ENCODE data around the gene TOPAZ1.

The TOPAZ1 gene

GRCh38 chr3:44241706-44242105 is at the start of gene TOPAZ1:
TOPAZ1 (plus strand) TSS chr3:44241886; CDS start chr3:44242054, 168 bp downstream.
- Histone ChIP-seq H3K9me3 (ENCODE audit: control insufficient read depth, insufficient read depth, low read length) (no peaks in the 10 kb centered on the region), H3K36me3 (ENCODE audit: control insufficient read depth, insufficient read depth, low read length) (no peaks in the 10 kb centered on the region), H3K4me1 (ENCODE audit: control insufficient read depth, insufficient read depth, low read length) (no peaks in the 10 kb centered on the region), H3K27me3 (ENCODE audit: control insufficient read depth, insufficient read depth, low read length) (no peaks in the 10 kb centered on the region), H3K27ac (ENCODE audit: low read length) (no peak within 1 kb of the TSS), H3K4me3 (ENCODE audit: low read length) (no peak within 1 kb of the TSS)
- DNase-seq (ENCODE audit: low read depth, low spot score), result no peak
- no CpG with 5 or more reads among the region's 35 CpGs for WGBS (ENCODE audit: insufficient coverage, insufficient read length)

- no CpG with 5 or more reads among the region's 15 CpGs for WGBS (ENCODE audit: insufficient coverage, insufficient read length)
- Histone ChIP-seq H3K4me1 (ENCODE audit: control insufficient read depth, insufficient read depth, low read length) (no peaks in the 10 kb centered on the region), H3K27me3 (ENCODE audit: control insufficient read depth, insufficient read depth, low read length) (no peaks in the 10 kb centered on the region; the same call in 1 of the 2 replicates), H3K9me3 (ENCODE audit: control insufficient read depth, insufficient read depth, low read length) (no peaks in the 10 kb centered on the region), H3K4me3 (ENCODE audit: low read length) (no peak overlapping the region), H3K36me3 (ENCODE audit: control insufficient read depth, insufficient read depth, low read length) (no peaks in the 10 kb centered on the region), H3K27ac (ENCODE audit: low read length) (no peak overlapping the region)
- DNase-seq (ENCODE audit: low read depth, low spot score), result peak; percentile 70
Measured at GRCh38 chr3:44198284-44199269, 43.1 kb upstream of the TOPAZ1 start.

- H3K27ac ChIP-seq (ENCODE audit: low read length), result no peak overlapping the region
Measured at GRCh38 chr3:44206261-44206660, 35.4 kb upstream of the TOPAZ1 start.

GRCh38 chr3:44206862-44207652 is 34.6 kb upstream of the TOPAZ1 start:
- DNase-seq (ENCODE audit: low read depth, low spot score), result no peak
- Histone ChIP-seq H3K9me3 (ENCODE audit: control insufficient read depth, insufficient read depth, low read length) (no peaks in the 10 kb centered on the region), H3K4me3 (ENCODE audit: low read length) (no peak overlapping the region), H3K27ac (ENCODE audit: low read length) (no peak overlapping the region), H3K4me1 (ENCODE audit: control insufficient read depth, insufficient read depth, low read length) (no peaks in the 10 kb centered on the region), H3K36me3 (ENCODE audit: control insufficient read depth, insufficient read depth, low read length) (no peaks in the 10 kb centered on the region), H3K27me3 (ENCODE audit: control insufficient read depth, insufficient read depth, low read length) (no peaks in the 10 kb centered on the region)
- no CpG with 5 or more reads among the region's 11 CpGs for WGBS (ENCODE audit: insufficient coverage, insufficient read length)

More at GRCh38 chr3:44206261-44206660, 35.4 kb upstream of the TOPAZ1 start:
- no peaks in the 10 kb centered on the region for H3K27me3 ChIP-seq (ENCODE audit: control insufficient read depth, insufficient read depth, low read length)
- H3K4me1 ChIP-seq (ENCODE audit: control insufficient read depth, insufficient read depth, low read length), result no peaks in the 10 kb centered on the region
- H3K4me3 ChIP-seq (ENCODE audit: low read length), result no peak overlapping the region
- DNase-seq (ENCODE audit: low read depth, low spot score), result no peak
- H3K36me3 ChIP-seq (ENCODE audit: control insufficient read depth, insufficient read depth, low read length), result no peaks in the 10 kb centered on the region
- no peaks in the 10 kb centered on the region for H3K9me3 ChIP-seq (ENCODE audit: control insufficient read depth, insufficient read depth, low read length)
- no CpG with 5 or more reads among the region's 4 CpGs for WGBS (ENCODE audit: insufficient coverage, insufficient read length)

DNA sequence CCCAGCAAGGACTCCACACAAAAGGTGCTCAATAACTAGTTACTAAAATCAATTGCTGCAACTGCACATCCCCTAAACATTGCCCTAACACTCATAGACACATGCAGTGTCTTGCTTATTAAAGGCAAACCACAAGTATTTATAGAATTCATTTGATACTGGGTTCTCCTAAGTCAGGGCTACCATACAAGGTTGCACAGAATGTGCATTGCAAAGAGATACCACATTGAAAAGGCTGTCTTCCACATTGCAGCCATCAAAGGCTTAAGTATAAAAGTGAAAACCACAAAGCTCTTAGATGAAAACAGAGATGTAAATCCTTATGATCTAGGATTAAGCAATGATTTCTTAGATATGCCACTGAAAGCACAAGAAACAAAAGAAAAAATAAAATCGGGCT is 33.6 kb upstream of the TOPAZ1 start:
- Histone ChIP-seq H3K4me1 (ENCODE audit: control insufficient read depth, insufficient read depth, low read length) (no peaks in the 10 kb centered on the region), H3K36me3 (ENCODE audit: control insufficient read depth, insufficient read depth, low read length) (no peaks in the 10 kb centered on the region), H3K27me3 (ENCODE audit: control insufficient read depth, insufficient read depth, low read length) (no peaks in the 10 kb centered on the region), H3K27ac (ENCODE audit: low read length) (no peak overlapping the region), H3K9me3 (ENCODE audit: control insufficient read depth, insufficient read depth, low read length) (no peaks in the 10 kb centered on the region), H3K4me3 (ENCODE audit: low read length) (no peak overlapping the region)
- no CpG with 5 or more reads among the region's 1 CpG for WGBS (ENCODE audit: insufficient coverage, insufficient read length)
- no peak for DNase-seq (ENCODE audit: low read depth, low spot score)

GRCh38 chr3:44208568-44208967 is 33.1 kb upstream of the TOPAZ1 start:
- Histone ChIP-seq H3K9me3 (ENCODE audit: control insufficient read depth, insufficient read depth, low read length) (no peaks in the 10 kb centered on the region), H3K4me1 (ENCODE audit: control insufficient read depth, insufficient read depth, low read length) (no peaks in the 10 kb centered on the region), H3K27me3 (ENCODE audit: control insufficient read depth, insufficient read depth, low read length) (no peaks in the 10 kb centered on the region), H3K27ac (ENCODE audit: low read length) (no peak overlapping the region), H3K4me3 (ENCODE audit: low read length) (no peak overlapping the region), H3K36me3 (ENCODE audit: control insufficient read depth, insufficient read depth, low read length) (no peaks in the 10 kb centered on the region)
- DNase-seq (ENCODE audit: low read depth, low spot score), result no peak

DNA sequence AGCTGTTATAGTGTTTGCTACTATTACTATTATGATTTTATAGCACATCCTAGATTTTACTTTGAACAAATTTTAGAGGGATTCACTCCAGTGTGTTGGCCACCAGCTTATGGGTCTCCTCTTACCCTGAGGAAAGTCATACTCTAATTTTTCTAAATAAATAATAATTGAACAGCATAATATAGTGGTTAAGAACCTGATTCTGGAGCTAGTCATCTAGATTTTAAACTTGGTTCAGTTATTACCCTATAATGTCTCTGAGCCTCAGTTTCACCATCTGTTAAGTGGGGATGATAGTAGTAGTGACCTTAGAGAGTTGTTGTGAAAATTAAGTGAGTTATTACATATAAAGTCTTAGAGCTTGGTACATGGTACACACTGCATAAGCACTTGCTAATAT is 30.7 kb upstream of the TOPAZ1 start:
- no peak for DNase-seq (ENCODE audit: low read depth, low spot score)
- no peak overlapping the region for H3K27ac ChIP-seq (ENCODE audit: low read length)

DNA sequence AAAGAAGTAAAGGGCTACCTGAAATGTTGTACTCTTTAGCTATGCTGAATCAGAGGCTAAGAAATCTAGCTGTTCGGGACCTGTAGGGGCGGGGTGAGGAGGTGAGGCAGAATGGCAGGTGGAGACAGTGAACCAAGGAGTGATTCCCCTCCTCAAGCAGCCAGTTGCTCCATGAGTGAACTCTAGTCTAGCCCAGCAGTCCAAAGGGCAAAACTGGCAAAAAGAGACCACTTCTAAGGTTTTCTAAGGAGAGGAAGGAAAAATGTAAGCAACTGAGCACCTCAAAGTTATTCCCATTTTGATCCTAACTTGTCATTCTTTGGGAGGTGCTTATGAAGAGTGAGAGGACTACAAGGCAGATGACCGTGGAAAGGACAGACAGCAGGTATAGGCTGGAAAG is 19.3 kb upstream of the TOPAZ1 start:
- no peaks in the 10 kb centered on the region for H3K27me3 ChIP-seq (ENCODE audit: control insufficient read depth, insufficient read depth, low read length)
- H3K4me3 ChIP-seq (ENCODE audit: low read length), result no peak overlapping the region
- no peaks in the 10 kb centered on the region for H3K36me3 ChIP-seq (ENCODE audit: control insufficient read depth, insufficient read depth, low read length)
- WGBS (ENCODE audit: insufficient coverage, insufficient read length), result no CpG with 5 or more reads among the region's 3 CpGs
- no peaks in the 10 kb centered on the region for H3K4me1 ChIP-seq (ENCODE audit: control insufficient read depth, insufficient read depth, low read length)
- no peak overlapping the region for H3K27ac ChIP-seq (ENCODE audit: low read length)
- no peak for DNase-seq (ENCODE audit: low read depth, low spot score)
- no peaks in the 10 kb centered on the region for H3K9me3 ChIP-seq (ENCODE audit: control insufficient read depth, insufficient read depth, low read length)

More for the DNA sequence above, 30.7 kb upstream of the TOPAZ1 start:
- H3K9me3 ChIP-seq (ENCODE audit: control insufficient read depth, insufficient read depth, low read length), result no peaks in the 10 kb centered on the region
- no peaks in the 10 kb centered on the region for H3K4me1 ChIP-seq (ENCODE audit: control insufficient read depth, insufficient read depth, low read length)
- no peak overlapping the region for H3K4me3 ChIP-seq (ENCODE audit: low read length)
- no peaks in the 10 kb centered on the region for H3K27me3 ChIP-seq (ENCODE audit: control insufficient read depth, insufficient read depth, low read length)
- no peaks in the 10 kb centered on the region for H3K36me3 ChIP-seq (ENCODE audit: control insufficient read depth, insufficient read depth, low read length)

DNA sequence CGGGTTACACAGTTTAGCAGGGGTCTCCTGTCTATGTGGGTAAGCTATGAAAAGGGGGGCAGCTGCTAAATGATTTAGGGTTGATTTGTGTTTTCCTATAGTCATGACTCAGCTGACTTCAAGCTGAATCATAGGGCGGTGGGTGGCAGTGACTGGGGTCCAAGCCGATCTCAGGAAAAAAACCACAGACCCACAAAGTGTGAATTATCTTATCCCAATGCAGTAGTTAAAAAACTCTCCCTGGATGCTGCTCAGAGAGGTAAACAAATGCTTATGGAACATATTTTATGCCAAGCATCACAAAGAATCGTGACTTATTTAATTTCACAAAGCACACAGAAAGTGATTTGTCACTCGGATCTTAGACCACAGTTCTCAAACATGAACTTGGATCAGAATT is 18.4 kb upstream of the TOPAZ1 start:
- Histone ChIP-seq H3K27me3 (ENCODE audit: control insufficient read depth, insufficient read depth, low read length) (no peaks in the 10 kb centered on the region), H3K27ac (ENCODE audit: low read length) (no peak overlapping the region), H3K9me3 (ENCODE audit: control insufficient read depth, insufficient read depth, low read length) (no peaks in the 10 kb centered on the region), H3K36me3 (ENCODE audit: control insufficient read depth, insufficient read depth, low read length) (no peaks in the 10 kb centered on the region), H3K4me1 (ENCODE audit: control insufficient read depth, insufficient read depth, low read length) (no peaks in the 10 kb centered on the region), H3K4me3 (ENCODE audit: low read length) (no peak overlapping the region)
- DNase-seq (ENCODE audit: low read depth, low spot score), result no peak
- WGBS (ENCODE audit: insufficient coverage, insufficient read length), result no CpG with 5 or more reads among the region's 5 CpGs

DNA sequence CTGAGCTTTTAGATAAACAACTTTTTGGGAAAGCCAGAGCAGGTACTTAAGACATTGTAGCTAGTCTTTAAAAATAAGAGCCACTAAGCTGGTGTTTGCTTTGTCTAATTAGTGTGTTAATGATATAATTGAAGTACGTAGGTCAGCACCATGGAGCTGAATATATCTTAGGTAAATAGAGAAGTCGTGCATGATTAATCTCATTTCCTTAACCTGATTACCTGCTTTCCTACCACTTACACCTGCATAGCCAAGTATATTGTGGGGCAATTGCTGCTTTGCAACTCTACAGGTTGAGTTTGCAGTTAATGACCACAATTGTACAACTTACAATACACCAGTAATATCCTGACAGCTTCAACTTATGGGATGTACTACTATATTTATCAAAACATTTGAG is 17.6 kb upstream of the TOPAZ1 start:
- Histone ChIP-seq H3K4me1 (ENCODE audit: control insufficient read depth, insufficient read depth, low read length) (no peaks in the 10 kb centered on the region), H3K27me3 (ENCODE audit: control insufficient read depth, insufficient read depth, low read length) (no peaks in the 10 kb centered on the region), H3K4me3 (ENCODE audit: low read length) (no peak overlapping the region), H3K27ac (ENCODE audit: low read length) (no peak overlapping the region), H3K9me3 (ENCODE audit: control insufficient read depth, insufficient read depth, low read length) (no peaks in the 10 kb centered on the region), H3K36me3 (ENCODE audit: control insufficient read depth, insufficient read depth, low read length) (no peaks in the 10 kb centered on the region)
- WGBS (ENCODE audit: insufficient coverage, insufficient read length), result no CpG with 5 or more reads among the region's 2 CpGs
- DNase-seq (ENCODE audit: low read depth, low spot score), result no peak
